HUES64 (cell line): ENCODE data around the gene TAGLN2.

Experiments used
- H3K27ac ChIP-seq: 2 replicates; pipeline ENCODE4 v1.7.0; 2013; ENCODE audit warnings: low read depth, low read length, inconsistent platforms
- H3K27me3 ChIP-seq: 2 replicates; pipeline ENCODE4 v1.6.1; 2013; ENCODE audit warnings: mild to moderate bottlenecking, low read length; ENCODE audit not compliant: insufficient read depth
- H3K36me3 ChIP-seq: 2 replicates; pipeline ENCODE4 v1.6.1; 2013; ENCODE audit warnings: mild to moderate bottlenecking, low read length; ENCODE audit not compliant: insufficient read depth
- H3K4me1 ChIP-seq: 2 replicates; pipeline ENCODE4 v1.6.1; 2013; ENCODE audit warnings: mild to moderate bottlenecking, low read length, moderate library complexity; ENCODE audit not compliant: insufficient read depth
- H3K4me3 ChIP-seq: 2 replicates; pipeline ENCODE4 v1.5.1; 2013; ENCODE audit warnings: mild to moderate bottlenecking, low read length, moderate library complexity
- H3K9ac ChIP-seq: 2 replicates; pipeline ENCODE4 v1.6.1; 2013; ENCODE audit warnings: mild to moderate bottlenecking, low read depth, low read length
- H3K9me3 ChIP-seq: 2 replicates; pipeline ENCODE4 v1.6.1; 2013; ENCODE audit warnings: low read depth, low read length; ENCODE audit not compliant: insufficient read depth
- WGBS: fragments of 150-250, 120-280 bp; methylation state at CpG from one replicate; pipeline ENCODE4 v1.1.7; 2013; ENCODE audit warnings: missing lambda C conversion rate; 5-methylcytosine and 5-hydroxymethylcytosine counted together

The TAGLN2 gene

GRCh38 chr1:159919236-159919865 lies 6.0 kb downstream of the TAGLN2 start:
- H3K36me3 ChIP-seq: peaks cover 33% of the 10 kb centered on the region
- 96% methylated on average over 10 of the region's 10 CpGs for WGBS
- no peak overlapping the region for H3K9ac ChIP-seq
- no peak overlapping the region for H3K27ac ChIP-seq
- H3K27me3 ChIP-seq: no peaks in the 10 kb centered on the region; the same call in 1 of the 2 replicates
- H3K9me3 ChIP-seq: no peaks in the 10 kb centered on the region
- H3K4me3 ChIP-seq: no peak overlapping the region
- H3K4me1 ChIP-seq: peaks cover 41% of the 10 kb centered on the region

- H3K36me3 ChIP-seq: peaks cover 33% of the 10 kb centered on the region
- H3K27ac ChIP-seq: no peak overlapping the region
Measured at GRCh38 chr1:159918352-159919200, 6.7 kb downstream of the TAGLN2 start.

GRCh38 chr1:159917533-159918351 lies 7.6 kb downstream of the TAGLN2 start:
- 86% methylated on average over 5 of the region's 5 CpGs for WGBS
- Histone ChIP-seq H3K4me1 (peaks cover 36% of the 10 kb centered on the region), H3K4me3 (no peak overlapping the region), H3K27me3 (no peaks in the 10 kb centered on the region), H3K9me3 (no peaks in the 10 kb centered on the region), H3K9ac (no peak overlapping the region), H3K36me3 (peaks cover 33% of the 10 kb centered on the region), H3K27ac (no peak overlapping the region)

More at GRCh38 chr1:159918352-159919200, 6.7 kb downstream of the TAGLN2 start:
- H3K4me1 ChIP-seq: peaks cover 40% of the 10 kb centered on the region
- H3K9me3 ChIP-seq: no peaks in the 10 kb centered on the region
- H3K9ac ChIP-seq: no peak overlapping the region
- 92% methylated on average over 13 of the region's 13 CpGs for WGBS
- no peak overlapping the region for H3K4me3 ChIP-seq
- H3K27me3 ChIP-seq: no peaks in the 10 kb centered on the region

GRCh38 chr1:159916242-159917051 lies 8.9 kb downstream of the TAGLN2 start:
- H3K4me1 ChIP-seq: peaks cover 34% of the 10 kb centered on the region
- no peak overlapping the region for H3K4me3 ChIP-seq
- H3K36me3 ChIP-seq: peaks cover 33% of the 10 kb centered on the region
- peak overlapping the region; percentile 70 for H3K27ac ChIP-seq
- no peaks in the 10 kb centered on the region for H3K9me3 ChIP-seq
- peak overlapping the region; percentile 35; the same call in 1 of the 2 replicates for H3K9ac ChIP-seq
- WGBS: 64% methylated on average over 8 of the region's 9 CpGs
- H3K27me3 ChIP-seq: no peaks in the 10 kb centered on the region

- H3K27ac ChIP-seq: peak overlapping the region; percentile 52
- H3K9ac ChIP-seq: peak overlapping the region; percentile 9; the same call in 1 of the 2 replicates
- peaks cover 32% of the 10 kb centered on the region for H3K36me3 ChIP-seq
- no peak overlapping the region for H3K4me3 ChIP-seq
- WGBS: 64% methylated on average over 5 of the region's 5 CpGs
- no peaks in the 10 kb centered on the region for H3K9me3 ChIP-seq
- no peaks in the 10 kb centered on the region for H3K27me3 ChIP-seq
- H3K4me1 ChIP-seq: peaks cover 41% of the 10 kb centered on the region
Measured at GRCh38 chr1:159915571-159916241, 9.6 kb downstream of the TAGLN2 start.

GRCh38 chr1:159914252-159915018 lies 10.9 kb downstream of the TAGLN2 start:
- H3K4me1 ChIP-seq: peaks cover 52% of the 10 kb centered on the region
- peaks cover 19% of the 10 kb centered on the region; the same call in 1 of the 2 replicates for H3K36me3 ChIP-seq
- 83% methylated on average over 10 of the region's 10 CpGs for WGBS
- H3K4me3 ChIP-seq: no peak overlapping the region
- no peak overlapping the region for H3K9ac ChIP-seq
- no peaks in the 10 kb centered on the region for H3K9me3 ChIP-seq
- no peak overlapping the region for H3K27ac ChIP-seq
- H3K27me3 ChIP-seq: no peaks in the 10 kb centered on the region

- H3K9me3 ChIP-seq: no peaks in the 10 kb centered on the region
- 80% methylated on average over 5 of the region's 5 CpGs for WGBS
- H3K4me3 ChIP-seq: no peak overlapping the region
- no peak overlapping the region for H3K27ac ChIP-seq
- peaks cover 58% of the 10 kb centered on the region for H3K4me1 ChIP-seq
- H3K27me3 ChIP-seq: no peaks in the 10 kb centered on the region
- H3K9ac ChIP-seq: no peak overlapping the region
- H3K36me3 ChIP-seq: peaks cover 11% of the 10 kb centered on the region; the same call in 1 of the 2 replicates
Measured at GRCh38 chr1:159913451-159914192, 11.7 kb downstream of the TAGLN2 start.

GRCh38 chr1:159911326-159912070 lies 13.8 kb downstream of the TAGLN2 start:
- H3K27me3 ChIP-seq: no peaks in the 10 kb centered on the region
- WGBS: 75% methylated on average over 6 of the region's 6 CpGs
- H3K27ac ChIP-seq: peak overlapping the region; percentile 24; the same call in 1 of the 2 replicates
- H3K36me3 ChIP-seq: no peaks in the 10 kb centered on the region
- H3K4me1 ChIP-seq: peaks cover 55% of the 10 kb centered on the region
- H3K9ac ChIP-seq: no peak overlapping the region
- no peaks in the 10 kb centered on the region for H3K9me3 ChIP-seq
- no peak overlapping the region for H3K4me3 ChIP-seq
